Testis (tissue), 2 donors: Measurements from ENCODE around the gene RAPGEFL1.

Experiments
- POLR2A ChIP-seq: fragments of 450-650 bp; IDR thresholded peaks from one replicate; pipeline ENCODE4 v1.6.1; 2017; ENCODE audit warnings: antibody characterized with exemption, mild to moderate bottlenecking, moderate library complexity
- TF ChIP-seq, protein P1 (sequence below), 3 experiments: fragments of 450-650 bp in 2 of 3; fragments of 200-600 bp in 1 of 3; sonication (generic) in 1 of 3; IDR thresholded peaks; one replicate each; pipeline ENCODE4 v1.5.1; 2016 to 2019; ENCODE audit warnings: antibody characterized with exemption in 3 of 3, mild to moderate bottlenecking in 2 of 3, moderate library complexity in 1 of 3

- TF ChIP-seq, protein P1, sequence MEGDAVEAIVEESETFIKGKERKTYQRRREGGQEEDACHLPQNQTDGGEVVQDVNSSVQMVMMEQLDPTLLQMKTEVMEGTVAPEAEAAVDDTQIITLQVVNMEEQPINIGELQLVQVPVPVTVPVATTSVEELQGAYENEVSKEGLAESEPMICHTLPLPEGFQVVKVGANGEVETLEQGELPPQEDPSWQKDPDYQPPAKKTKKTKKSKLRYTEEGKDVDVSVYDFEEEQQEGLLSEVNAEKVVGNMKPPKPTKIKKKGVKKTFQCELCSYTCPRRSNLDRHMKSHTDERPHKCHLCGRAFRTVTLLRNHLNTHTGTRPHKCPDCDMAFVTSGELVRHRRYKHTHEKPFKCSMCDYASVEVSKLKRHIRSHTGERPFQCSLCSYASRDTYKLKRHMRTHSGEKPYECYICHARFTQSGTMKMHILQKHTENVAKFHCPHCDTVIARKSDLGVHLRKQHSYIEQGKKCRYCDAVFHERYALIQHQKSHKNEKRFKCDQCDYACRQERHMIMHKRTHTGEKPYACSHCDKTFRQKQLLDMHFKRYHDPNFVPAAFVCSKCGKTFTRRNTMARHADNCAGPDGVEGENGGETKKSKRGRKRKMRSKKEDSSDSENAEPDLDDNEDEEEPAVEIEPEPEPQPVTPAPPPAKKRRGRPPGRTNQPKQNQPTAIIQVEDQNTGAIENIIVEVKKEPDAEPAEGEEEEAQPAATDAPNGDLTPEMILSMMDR (IDR thresholded peaks at IDR 0.05) = no peak
- TF ChIP-seq POLR2A = no peak
These were observed 1.1 kb upstream of the RAPGEFL1 start for GRCh38 chr17:40175928-40176753.
